ENCODE results near the gene IL1RAP.

- TF ChIP-seq CTCF (conservative IDR thresholded peaks at IDR 0.05) (no peak), ZFX (IDR thresholded peaks at IDR 0.05) (no peak)
Observed at GRCh38 chr3:190492966-190493365, 20.9 kb upstream of the IL1RAP start.

Data from C4-2B (cell line).